ENCODE data around the gene TOM1L2.
A peak's percentile ranks its signal among the peaks of the same experiment; 100 is the strongest.

Gene TOM1L2

GRCh38 chr17:17824119-17824782, 147.9 kb downstream of the TOM1L2 start:
- DNase-seq (peak; percentile 36), ATAC-seq (ENCODE audit: insufficient read depth, low read depth) (peak; percentile 32)
- peak overlapping the region; percentile 84 for H3K27ac ChIP-seq (ENCODE audit: low read length)
- TF ChIP-seq EZH2 (IDR thresholded peaks at IDR 0.05; ENCODE audit: borderline replicate concordance, low read depth, low read length, severe bottlenecking) = no peak
- no peak for TF ChIP-seq CTCF (IDR thresholded peaks at IDR 0.05; ENCODE audit: borderline replicate concordance, extremely low read depth, low read length, poor library complexity, severe bottlenecking)
- H3K4me3 ChIP-seq (ENCODE audit: low read depth in 1 of 2, low read length in 2 of 2) = peak overlapping the region in 1 of 2 experiments; percentile 51; a peak in 2 of 4 replicates
- H3K79me2 ChIP-seq (ENCODE audit: insufficient read depth, low read length) = peaks cover 28% of the 10 kb centered on the region
- H3K4me2 ChIP-seq (ENCODE audit: insufficient read depth, low read length) = peak overlapping the region; percentile 66
- H3K9me3 ChIP-seq (ENCODE audit: insufficient read depth, low read length, severe bottlenecking) = no peaks in the 10 kb centered on the region
- H2AFZ ChIP-seq (ENCODE audit: low read depth, low read length) = peak overlapping the region; percentile 68
- peaks cover 61% of the 10 kb centered on the region for H3K4me1 ChIP-seq (ENCODE audit: insufficient read depth, low read length)
- peaks cover 19% of the 10 kb centered on the region for H3K36me3 ChIP-seq (ENCODE audit: insufficient read depth, low read length)
- no peaks in the 10 kb centered on the region for H3K27me3 ChIP-seq (ENCODE audit: insufficient read depth, low read length, poor library complexity)
- peaks cover 21% of the 10 kb centered on the region for H4K20me1 ChIP-seq (ENCODE audit: insufficient read depth, low read length)
- peak overlapping the region; percentile 51 for H3K9ac ChIP-seq (ENCODE audit: low read depth, low read length)

GRCh38 chr17:17823433-17824118, 148.6 kb downstream of the TOM1L2 start:
- Histone ChIP-seq H3K27ac (ENCODE audit: low read length) (peak overlapping the region; percentile 90), H3K9ac (ENCODE audit: low read depth, low read length) (peak overlapping the region; percentile 71), H2AFZ (ENCODE audit: low read depth, low read length) (peak overlapping the region; percentile 68), H3K4me3 (ENCODE audit: low read depth in 1 of 2, low read length in 2 of 2) (peak overlapping the region; percentile 29 to 72), H4K20me1 (ENCODE audit: insufficient read depth, low read length) (peaks cover 23% of the 10 kb centered on the region), H3K9me3 (ENCODE audit: insufficient read depth, low read length, severe bottlenecking) (no peaks in the 10 kb centered on the region), H3K36me3 (ENCODE audit: insufficient read depth, low read length) (peaks cover 26% of the 10 kb centered on the region), H3K4me2 (ENCODE audit: insufficient read depth, low read length) (peak overlapping the region; percentile 95), H3K79me2 (ENCODE audit: insufficient read depth, low read length) (peaks cover 28% of the 10 kb centered on the region), H3K27me3 (ENCODE audit: insufficient read depth, low read length, poor library complexity) (no peaks in the 10 kb centered on the region), H3K4me1 (ENCODE audit: insufficient read depth, low read length) (peaks cover 61% of the 10 kb centered on the region)
- TF ChIP-seq CTCF (IDR thresholded peaks at IDR 0.05; ENCODE audit: borderline replicate concordance, extremely low read depth, low read length, poor library complexity, severe bottlenecking) (no peak), EZH2 (IDR thresholded peaks at IDR 0.05; ENCODE audit: borderline replicate concordance, low read depth, low read length, severe bottlenecking) (no peak)
- ATAC-seq (ENCODE audit: insufficient read depth, low read depth) (peak; percentile 93), DNase-seq (peak; percentile 87)

GRCh38 chr17:17822616-17823015, 149.6 kb downstream of the TOM1L2 start:
- ATAC-seq (ENCODE audit: insufficient read depth, low read depth) = no peak
- no peaks in the 10 kb centered on the region for H3K9me3 ChIP-seq (ENCODE audit: insufficient read depth, low read length, severe bottlenecking)
- peaks cover 21% of the 10 kb centered on the region for H4K20me1 ChIP-seq (ENCODE audit: insufficient read depth, low read length)
- TF ChIP-seq EZH2 (IDR thresholded peaks at IDR 0.05; ENCODE audit: borderline replicate concordance, low read depth, low read length, severe bottlenecking) (no peak), CTCF (IDR thresholded peaks at IDR 0.05; ENCODE audit: borderline replicate concordance, extremely low read depth, low read length, poor library complexity, severe bottlenecking) (no peak)
- peak overlapping the region; percentile 90 for H3K27ac ChIP-seq (ENCODE audit: low read length)
- H3K27me3 ChIP-seq (ENCODE audit: insufficient read depth, low read length, poor library complexity) = no peaks in the 10 kb centered on the region
- peak overlapping the region; percentile 95 for H3K4me2 ChIP-seq (ENCODE audit: insufficient read depth, low read length)
- peaks cover 28% of the 10 kb centered on the region for H3K79me2 ChIP-seq (ENCODE audit: insufficient read depth, low read length)
- no peak for DNase-seq
- peaks cover 61% of the 10 kb centered on the region for H3K4me1 ChIP-seq (ENCODE audit: insufficient read depth, low read length)
- H3K4me3 ChIP-seq (ENCODE audit: low read depth in 1 of 2, low read length in 2 of 2) = peak overlapping the region; percentile 29 to 72; a peak in 3 of 4 replicates
- peak overlapping the region; percentile 71 for H3K9ac ChIP-seq (ENCODE audit: low read depth, low read length)
- no peak overlapping the region for H2AFZ ChIP-seq (ENCODE audit: low read depth, low read length)
- peaks cover 34% of the 10 kb centered on the region for H3K36me3 ChIP-seq (ENCODE audit: insufficient read depth, low read length)
